HepG2 (cell line): ENCODE data around the gene SHISA7. TPM values are rescaled to one million over a fixed set of nuclear protein-coding genes. Genes with fewer than 3 reads are reported as not detected.

Experiments
- ATAC-seq: fragments of 200-7000 bp; cut with Tn5 transposase; 3 replicates; pipeline ENCODE4 v1.9.1; 2020; ENCODE audit warnings: mild to moderate bottlenecking, moderate library complexity
- BruUV-seq: library from RNA; stranded (reverse); fragments of 400-500 nt; replicated peaks from 2 replicates; lab custom pipeline; 2021; lab: Mats Ljungman, UMichigan
- CTCF ChIA-PET: fragments of 300-600 bp; formaldehyde crosslinking; extraction: SDS; loops from one replicate; lab custom pipeline; 2021; ENCODE audit warnings: low total read pairs, inconsistent platforms, low intra/inter-chr PET ratio; lab: Yijun Ruan, JAX
- POLR2A ChIA-PET: fragments of 350-600 bp; sonication (Branson Sonifier 250); formaldehyde crosslinking; loops from one replicate; lab custom pipeline; 2020; ENCODE audit warnings: antibody characterized with exemption, inconsistent platforms; lab: Yijun Ruan, JAX
- DNase-seq: peaks from one replicate; pipeline ENCODE4 v3.0.0-alpha.2; 2015; ENCODE audit warnings: low spot score
- FAIRE-seq: peaks from 3 replicates; lab custom pipeline; 2011; peaks lifted over from hg19 to GRCh38; lab: Jason Lieb, UNC
- H2AFZ ChIP-seq: one replicate; pipeline ENCODE4 v1.6.1; 2011; ENCODE audit warnings: low read length, inconsistent platforms
- H3K27ac ChIP-seq: fragments of 300-600 bp; 3 replicates; pipeline ENCODE4 v1.8.0; 2011; ENCODE audit warnings: mixed run types, mild to moderate bottlenecking, mixed read lengths, low read length, inconsistent platforms; ENCODE audit not compliant: insufficient read depth; ENCODE audit errors: extremely low read length
- H3K27me3 ChIP-seq, 2 experiments: fragments of 200-600 bp in 1 of 2; 2 replicates in 1 of 2; 3 replicates in 1 of 2; pipeline versions ENCODE4 v1.6.0 to v1.8.0; 2011; ENCODE audit warnings: low read length in 2 of 2, mild to moderate bottlenecking in 2 of 2, moderate library complexity in 2 of 2, inconsistent platforms in 1 of 2; ENCODE audit not compliant: insufficient read depth in 2 of 2, control insufficient read depth in 1 of 2
- H3K36me3 ChIP-seq, 2 experiments: fragments of 200-600 bp in 1 of 2; replicated peaks in 1 of 2; 2 replicates in 1 of 2; 3 replicates in 1 of 2; pipeline versions ENCODE4 v1.5.1 to v1.8.0; 2011; ENCODE audit warnings: low read length in 2 of 2, inconsistent platforms in 1 of 2; ENCODE audit not compliant: insufficient read depth in 2 of 2, control insufficient read depth in 1 of 2
- H3K4me1 ChIP-seq: 2 replicates; pipeline ENCODE4 v1.5.1; 2012; ENCODE audit warnings: low read length, inconsistent platforms; ENCODE audit not compliant: insufficient read depth
- H3K4me2 ChIP-seq: 2 replicates; pipeline ENCODE4 v1.6.0; 2011; ENCODE audit warnings: low read depth, low read length, inconsistent platforms
- H3K4me3 ChIP-seq, 3 experiments: fragments of 200-600 bp in 1 of 3; sonication (generic), shearing (Covaris generic) in 1 of 3; replicated peaks in 1 of 3; 2 replicates each; pipeline ENCODE4 v1.5.1; 2011 to 2016; ENCODE audit warnings: low read length in 3 of 3, inconsistent platforms in 2 of 3, low read depth in 2 of 3, mild to moderate bottlenecking in 2 of 3, control low read depth in 1 of 3, mixed read lengths in 1 of 3; ENCODE audit not compliant: insufficient read depth in 1 of 3
- H3K79me2 ChIP-seq: one replicate; pipeline ENCODE4 v1.6.1; 2011; ENCODE audit warnings: low read length, inconsistent platforms; ENCODE audit not compliant: insufficient read depth
- H3K9ac ChIP-seq: 2 replicates; pipeline ENCODE4 v1.6.0; 2011; ENCODE audit warnings: mild to moderate bottlenecking, low read depth, low read length, inconsistent platforms; ENCODE audit not compliant: insufficient read depth
- H3K9me3 ChIP-seq: 2 replicates; pipeline ENCODE4 v1.5.1; 2012; ENCODE audit warnings: mild to moderate bottlenecking, low read length
- H4K20me1 ChIP-seq: 2 replicates; pipeline ENCODE4 v1.6.0; 2011; ENCODE audit warnings: inconsistent platforms, mild to moderate bottlenecking, low read length, moderate library complexity; ENCODE audit not compliant: insufficient read depth
- FOSL1 ChIP-seq: sonication (generic); formaldehyde crosslinking; IDR thresholded peaks from 2 replicates; pipeline ENCODE4 v1.9.0; 2021; ENCODE audit warnings: missing genetic modification reagents, borderline replicate concordance
- ZNF12 ChIP-seq: sonication (generic); formaldehyde crosslinking; IDR thresholded peaks from 2 replicates; pipeline ENCODE4 v1.5.0; 2020; ENCODE audit warnings: missing genetic modification reagents
- ZNF225 ChIP-seq: sonication (generic); formaldehyde crosslinking; IDR thresholded peaks from 2 replicates; pipeline ENCODE4 v1.4.0; 2020; ENCODE audit warnings: mild to moderate bottlenecking, missing genetic modification reagents
- WGBS: methylation state at CpG from one replicate; pipeline ENCODE4 v1.1.6; 2017; ENCODE audit warnings: low lambda C conversion rate; 5-methylcytosine and 5-hydroxymethylcytosine counted together
- in situ Hi-C: cut with HindIII; loops from 2 replicates; pipeline ENCODE4 v1.10.0; 2017; ENCODE audit warnings: low pct_unique_long_range_greater_than_20kb; ENCODE audit not compliant: extremely low pct_ligation_motif_present
- intact Hi-C: fragments of 100-400 bp; cut with micrococcal nuclease; formaldehyde crosslinking; loops from one replicate; pipeline ENCODE4 v1.10.0; 2022; ENCODE audit not compliant: unreplicated experiment
- polyA plus RNA-seq, 8 experiments: library from polyadenylated mRNA; depleted of rRNA in 3 of 8; stranded (reverse) in 7 of 8; unstranded in 1 of 8; fragments of >200 nt; fragmentation: Illumina TruSeq in 4 of 8; extraction: Trizol in 4 of 8; gene quantifications; 2 replicates each; pipeline versions ENCODE4 v1.2.1 to v1.2.3, GENCODE V29; 2011 to 2016; ENCODE audit warnings: low read depth in 4 of 8, missing spikeins in 1 of 8, mixed read lengths in 1 of 8; ENCODE audit not compliant: insufficient read depth in 1 of 8
- total RNA-seq, 5 experiments: library from RNA; depleted of rRNA; stranded (reverse); fragments of >200 nt; fragmentation: Illumina TruSeq; extraction: Trizol; gene quantifications; 2 replicates each; pipeline ENCODE4 v1.2.3, GENCODE V29; 2016; ENCODE audit warnings: low read depth in 1 of 5
- TF ChIP-seq, protein P1 (sequence below): sonication (generic); formaldehyde crosslinking; IDR thresholded peaks from 2 replicates; pipeline ENCODE4 v1.4.0; 2020; ENCODE audit warnings: missing genetic modification reagents

The SHISA7 gene
- total and polyA plus RNA-seq, 2 of the 13 experiments (the other 11 are each of a cell fraction or from before 2014, with no cell fraction given), result not detected

DNA sequence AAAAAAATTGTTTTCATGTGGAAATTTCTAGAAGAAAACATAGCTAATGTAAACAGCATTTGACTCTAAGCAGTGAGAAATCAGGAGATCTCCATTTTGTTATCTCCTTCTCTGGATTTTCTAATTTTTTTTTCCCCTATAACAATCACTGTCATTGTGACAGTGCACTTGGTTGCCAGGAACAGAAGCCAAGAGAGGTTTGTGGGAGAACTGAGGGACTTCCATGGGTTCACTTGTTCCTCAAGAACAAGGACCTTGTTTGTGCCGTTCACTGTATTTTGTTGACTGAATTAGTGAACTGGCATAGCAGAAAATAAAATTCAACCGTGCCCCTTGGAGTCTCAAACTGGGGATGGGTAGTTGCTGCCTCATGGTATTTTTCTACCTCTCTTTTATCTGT is 17.1 kb downstream of the SHISA7 start:
- ChIA-PET POLR2A (no interaction called here), CTCF (no interaction called here)
- WGBS, result 0% methylated on average over 2 of the region's 2 CpGs
- Histone ChIP-seq H2AFZ (no peak overlapping the region), H3K9ac (no peak overlapping the region), H3K36me3 (no peaks in the 10 kb centered on the region), H3K4me1 (no peaks in the 10 kb centered on the region), H3K27ac (no peak overlapping the region), H4K20me1 (no peaks in the 10 kb centered on the region), H3K9me3 (no peaks in the 10 kb centered on the region), H3K27me3 (peaks cover 0 to 15% of the 10 kb centered on the region in 2 experiments; a peak in 1 of 5 replicates), H3K4me2 (no peak overlapping the region), H3K79me2 (no peaks in the 10 kb centered on the region), H3K4me3 (no peak overlapping the region)
- DNase-seq (no peak), ATAC-seq (no peak), FAIRE-seq (no peak)
- intact Hi-C loops, result no loop called here
- in situ Hi-C loops, result no loop called here
- TF ChIP-seq FOSL1 (CRISPR knock-in tag), result no peak
- TF ChIP-seq, protein P1, sequence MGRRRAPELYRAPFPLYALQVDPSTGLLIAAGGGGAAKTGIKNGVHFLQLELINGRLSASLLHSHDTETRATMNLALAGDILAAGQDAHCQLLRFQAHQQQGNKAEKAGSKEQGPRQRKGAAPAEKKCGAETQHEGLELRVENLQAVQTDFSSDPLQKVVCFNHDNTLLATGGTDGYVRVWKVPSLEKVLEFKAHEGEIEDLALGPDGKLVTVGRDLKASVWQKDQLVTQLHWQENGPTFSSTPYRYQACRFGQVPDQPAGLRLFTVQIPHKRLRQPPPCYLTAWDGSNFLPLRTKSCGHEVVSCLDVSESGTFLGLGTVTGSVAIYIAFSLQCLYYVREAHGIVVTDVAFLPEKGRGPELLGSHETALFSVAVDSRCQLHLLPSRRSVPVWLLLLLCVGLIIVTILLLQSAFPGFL (CRISPR knock-in tag), result no peak
- no TSS peak for BruUV-seq

GRCh38 chr19:55424518-55424917 is 18.6 kb downstream of the SHISA7 start:
- intact Hi-C loops (no loop called here), in situ Hi-C loops (no loop called here)
- DNase-seq (no peak), FAIRE-seq (no peak), ATAC-seq (no peak)
- Histone ChIP-seq H3K4me1 (no peaks in the 10 kb centered on the region), H3K9me3 (no peaks in the 10 kb centered on the region), H3K27me3 (peaks cover 0 to 26% of the 10 kb centered on the region in 2 experiments; a peak in 1 of 5 replicates), H3K27ac (no peak overlapping the region), H3K9ac (no peak overlapping the region), H3K36me3 (no peaks in the 10 kb centered on the region), H3K4me2 (no peak overlapping the region), H2AFZ (no peak overlapping the region), H4K20me1 (no peaks in the 10 kb centered on the region), H3K79me2 (no peaks in the 10 kb centered on the region), H3K4me3 (no peak overlapping the region)
- TF ChIP-seq ZNF12 (CRISPR knock-in tag), result peak; percentile 97
- TF ChIP-seq ZNF225 (CRISPR knock-in tag), result no peak
- no TSS peak for BruUV-seq
- 0% methylated on average over 1 of the region's 3 CpGs for whole genome bisulfite sequencing
- ChIA-PET CTCF (no interaction called here), POLR2A (interaction anchor here (1.0 kb wide), 1 partner anchor 218 kb away, joined by 4 read pairs; no protein-coding TSS in a partner anchor)
